Measurements from ENCODE around the gene KRTAP10-7. TPM values are rescaled to one million over a fixed set of nuclear protein-coding genes. Genes with fewer than 3 reads are reported as not detected.

The KRTAP10-7 gene
- polyA plus RNA-seq, 2 donors: not detected

- Histone ChIP-seq H3K36me3 (ENCODE audit: control insufficient read depth in 2 of 2, insufficient read depth in 2 of 2, low read length in 1 of 2) (no peaks in the 10 kb centered on the region), H3K27ac (ENCODE audit: low read depth in 2 of 2, low read length in 1 of 2) (no peak overlapping the region), H3K4me1 (ENCODE audit: control insufficient read depth in 2 of 2, insufficient read depth in 2 of 2, low read length in 1 of 2) (no peaks in the 10 kb centered on the region), H3K9me3 (ENCODE audit: control insufficient read depth in 2 of 2, insufficient read depth in 1 of 2, low read depth in 1 of 2, low read length in 1 of 2) (no peaks in the 10 kb centered on the region), H3K4me3 (ENCODE audit: low read depth in 1 of 2, low read length in 2 of 2) (no peak overlapping the region), H3K27me3 (ENCODE audit: control insufficient read depth in 1 of 2, insufficient read depth in 2 of 2, low read length in 2 of 2) (no peaks in the 10 kb centered on the region)
- WGBS, 2 donors: 88 to 89% methylated on average over 18 of the region's 18 CpGs
Measured at GRCh38 chr21:44649521-44650100, 49.2 kb downstream of the KRTAP10-7 start.

- Histone ChIP-seq H3K36me3 (ENCODE audit: control insufficient read depth in 2 of 2, insufficient read depth in 2 of 2, low read length in 1 of 2) (no peaks in the 10 kb centered on the region), H3K27me3 (ENCODE audit: control insufficient read depth in 1 of 2, insufficient read depth in 2 of 2, low read length in 2 of 2) (no peaks in the 10 kb centered on the region), H3K9me3 (ENCODE audit: control insufficient read depth in 2 of 2, insufficient read depth in 1 of 2, low read depth in 1 of 2, low read length in 1 of 2) (no peaks in the 10 kb centered on the region), H3K27ac (ENCODE audit: low read depth in 2 of 2, low read length in 1 of 2) (no peak overlapping the region), H3K4me1 (ENCODE audit: control insufficient read depth in 2 of 2, insufficient read depth in 2 of 2, low read length in 1 of 2) (no peaks in the 10 kb centered on the region), H3K4me3 (ENCODE audit: low read depth in 1 of 2, low read length in 2 of 2) (no peak overlapping the region)
- 89 to 90% methylated on average over 20 of the region's 20 CpGs for WGBS, 2 donors
Measured at GRCh38 chr21:44650265-44650972, 50.0 kb downstream of the KRTAP10-7 start.

- H3K36me3 ChIP-seq (ENCODE audit: control insufficient read depth in 2 of 2, insufficient read depth in 2 of 2, low read length in 1 of 2): no peaks in the 10 kb centered on the region
- no peaks in the 10 kb centered on the region for H3K4me1 ChIP-seq (ENCODE audit: control insufficient read depth in 2 of 2, insufficient read depth in 2 of 2, low read length in 1 of 2)
- no peaks in the 10 kb centered on the region for H3K9me3 ChIP-seq (ENCODE audit: control insufficient read depth in 2 of 2, insufficient read depth in 1 of 2, low read depth in 1 of 2, low read length in 1 of 2)
- 83 to 92% methylated on average over 12 of the region's 12 CpGs for WGBS, 2 donors
- H3K27ac ChIP-seq (ENCODE audit: low read depth in 2 of 2, low read length in 1 of 2): no peak overlapping the region
- H3K27me3 ChIP-seq (ENCODE audit: control insufficient read depth in 1 of 2, insufficient read depth in 2 of 2, low read length in 2 of 2): no peaks in the 10 kb centered on the region
- H3K4me3 ChIP-seq (ENCODE audit: low read depth in 1 of 2, low read length in 2 of 2): no peak overlapping the region
Measured at GRCh38 chr21:44650973-44651675, 50.7 kb downstream of the KRTAP10-7 start.

Other genes with a start within 250 kb of the KRTAP10-7 start
- 1 to 10 TPM; 1.2 to 1.7 TPM for gene TRPM2, start 247.0 kb upstream of the KRTAP10-7 start, polyA plus RNA-seq
- gene LRRC3, start 145.1 kb upstream of the KRTAP10-7 start, polyA plus RNA-seq: under 1 TPM; 0.63 to 0.93 TPM
- not detected for gene KRTAP10-1, start 60.4 kb upstream of the KRTAP10-7 start, polyA plus RNA-seq
- gene KRTAP10-2, start 49.1 kb upstream of the KRTAP10-7 start, polyA plus RNA-seq: not detected
- not detected for gene KRTAP10-3, start 41.8 kb upstream of the KRTAP10-7 start, polyA plus RNA-seq
- gene KRTAP10-4, start 26.9 kb upstream of the KRTAP10-7 start, polyA plus RNA-seq: not detected
- gene KRTAP10-5, start 20.0 kb upstream of the KRTAP10-7 start, polyA plus RNA-seq: not detected
- gene KRTAP10-6, start 8.1 kb upstream of the KRTAP10-7 start, polyA plus RNA-seq: not detected
- gene KRTAP10-8, start 11.5 kb downstream of the KRTAP10-7 start, polyA plus RNA-seq: not detected
- gene KRTAP10-9, start 26.5 kb downstream of the KRTAP10-7 start, polyA plus RNA-seq: not detected
- not detected for gene KRTAP10-10, start 36.8 kb downstream of the KRTAP10-7 start, polyA plus RNA-seq
- not detected for gene KRTAP10-11, start 45.8 kb downstream of the KRTAP10-7 start, polyA plus RNA-seq
- not detected for gene KRTAP12-4, start 54.1 kb downstream of the KRTAP10-7 start, polyA plus RNA-seq
- gene KRTAP12-3, start 57.3 kb downstream of the KRTAP10-7 start, polyA plus RNA-seq: not detected
- not detected for gene KRTAP12-2, start 66.3 kb downstream of the KRTAP10-7 start, polyA plus RNA-seq
- gene KRTAP12-1, start 81.6 kb downstream of the KRTAP10-7 start, polyA plus RNA-seq: not detected
- gene KRTAP10-12, start 96.6 kb downstream of the KRTAP10-7 start, polyA plus RNA-seq: not detected
- gene TSPEAR, start 111.0 kb downstream of the KRTAP10-7 start, polyA plus RNA-seq: under 1 TPM; 0.01 to 0.04 TPM
- 10 to 100 TPM; 28.1 to 30.4 TPM for gene UBE2G2, start 201.2 kb downstream of the KRTAP10-7 start, polyA plus RNA-seq
- gene SUMO3, start 217.5 kb downstream of the KRTAP10-7 start, polyA plus RNA-seq: 10 to 100 TPM; 13.4 to 36.5 TPM